GM21576 (cell line): ENCODE results near the gene MYO16.
A peak's percentile ranks its signal among the peaks of the same experiment; 100 is the strongest.
"Not testable (repeated sequence)": the region's sequence is repeated elsewhere in the genome, so short reads cannot be mapped to it uniquely, and the experiment has no call there.

Source experiments
- ATAC-seq: cut with Tn5 transposase; IDR thresholded peaks from one replicate; pipeline ENCODE4 v1.9.1; 2021; ENCODE audit warnings: mild to moderate bottlenecking, moderate library complexity; ENCODE audit not compliant: unreplicated experiment

MYO16 gene

GRCh38 chr13:109033090-109033489 lies 403.7 kb downstream of the MYO16 start:
- no peak for ATAC-seq

DNA sequence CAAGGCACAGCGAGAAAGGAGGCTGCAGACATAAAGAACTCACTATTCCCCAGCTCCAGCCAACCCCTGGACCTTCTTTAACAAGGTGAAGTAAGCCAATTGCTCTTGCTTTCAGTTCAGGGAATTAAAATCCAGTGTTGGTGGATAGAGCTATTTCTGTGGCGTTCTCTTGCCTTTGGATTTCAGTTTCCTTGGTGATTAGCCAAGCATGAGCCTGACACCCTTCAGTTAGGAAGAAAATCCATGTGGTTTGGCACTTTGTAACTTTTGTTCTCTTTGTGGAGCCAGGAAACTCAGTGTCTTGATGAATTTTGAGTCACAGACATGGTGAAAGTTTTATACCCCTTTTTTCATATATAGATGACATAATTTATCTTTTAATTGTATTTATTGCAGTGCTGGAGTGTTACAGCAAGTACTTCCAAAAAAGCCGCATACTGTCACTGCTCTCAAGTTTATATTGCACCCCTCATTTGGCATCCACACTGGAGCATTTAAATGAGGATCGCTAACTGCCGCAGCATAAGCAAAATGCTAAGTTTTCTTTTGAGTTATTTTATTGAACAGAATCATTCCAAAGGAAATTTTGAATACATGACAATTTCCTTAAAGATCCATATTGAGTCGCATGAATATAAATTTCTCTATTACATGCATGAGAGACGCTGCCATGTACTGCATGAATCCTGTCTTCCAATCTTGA lies 406.8 kb downstream of the MYO16 start:
- no peak for ATAC-seq

DNA sequence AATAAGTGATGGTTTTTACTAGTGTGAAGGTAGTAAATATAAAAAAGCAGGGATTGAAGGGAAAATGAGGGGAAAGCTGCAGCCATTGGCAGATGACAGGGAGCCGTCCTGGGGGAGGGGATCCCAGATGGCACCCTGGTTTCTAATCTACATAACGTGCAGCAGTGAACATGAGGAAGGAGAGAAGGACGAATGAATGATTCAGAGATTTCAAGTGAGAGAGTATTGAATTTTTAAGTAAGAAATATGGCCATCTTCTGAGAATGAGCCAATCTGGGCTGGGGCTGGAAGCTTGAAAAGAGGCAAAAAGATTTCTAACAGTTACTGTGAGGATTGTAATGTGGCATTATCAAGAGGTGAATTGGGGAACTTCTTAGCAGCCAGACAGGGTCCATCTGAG lies 414.2 kb downstream of the MYO16 start:
- no peak for ATAC-seq

- no peak for ATAC-seq
Observed at GRCh38 chr13:109055850-109056249, 426.4 kb downstream of the MYO16 start.

DNA sequence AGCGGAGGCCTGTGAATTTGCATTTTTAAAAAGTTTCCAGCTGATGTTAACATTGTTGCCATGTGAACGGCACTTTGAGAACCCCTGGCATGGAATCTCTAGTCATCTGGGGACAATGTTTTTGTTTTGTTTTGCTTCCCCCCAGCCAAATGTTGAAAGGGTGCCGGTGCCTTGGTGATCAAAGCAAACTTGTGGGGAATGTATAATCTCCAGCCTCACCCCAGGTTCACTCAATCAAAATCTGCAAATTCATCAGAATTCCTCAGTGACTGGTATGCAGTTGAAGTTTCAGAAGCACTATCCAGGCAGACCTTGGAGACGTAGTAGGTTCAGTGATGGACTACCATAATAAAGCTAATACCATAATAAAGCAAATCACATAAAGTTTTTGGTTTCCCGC lies 428.7 kb downstream of the MYO16 start:
- ATAC-seq: no peak

GRCh38 chr13:109072505-109072904 lies 443.1 kb downstream of the MYO16 start:
- ATAC-seq: no peak

- ATAC-seq: no peak
Observed at GRCh38 chr13:109074436-109074835, 445.0 kb downstream of the MYO16 start.

DNA sequence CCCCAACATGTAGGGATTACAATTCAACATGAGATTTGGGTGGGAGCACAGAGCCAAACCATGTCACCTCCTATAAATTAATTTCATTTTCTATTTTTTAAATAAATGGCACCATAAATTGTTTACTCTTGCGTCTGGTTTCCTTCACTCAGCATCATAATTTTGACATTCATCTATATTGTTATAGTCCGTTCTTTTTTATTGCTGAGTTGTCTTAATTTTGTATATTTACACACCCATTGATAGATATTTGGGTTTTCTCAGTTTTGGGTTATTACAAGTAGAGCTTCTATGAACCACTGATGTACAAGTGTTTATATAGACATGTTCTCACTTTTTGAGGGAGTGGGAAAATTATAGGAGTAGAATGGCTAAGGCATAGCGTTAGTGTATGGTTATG lies 445.4 kb downstream of the MYO16 start:
- ATAC-seq: no peak

DNA sequence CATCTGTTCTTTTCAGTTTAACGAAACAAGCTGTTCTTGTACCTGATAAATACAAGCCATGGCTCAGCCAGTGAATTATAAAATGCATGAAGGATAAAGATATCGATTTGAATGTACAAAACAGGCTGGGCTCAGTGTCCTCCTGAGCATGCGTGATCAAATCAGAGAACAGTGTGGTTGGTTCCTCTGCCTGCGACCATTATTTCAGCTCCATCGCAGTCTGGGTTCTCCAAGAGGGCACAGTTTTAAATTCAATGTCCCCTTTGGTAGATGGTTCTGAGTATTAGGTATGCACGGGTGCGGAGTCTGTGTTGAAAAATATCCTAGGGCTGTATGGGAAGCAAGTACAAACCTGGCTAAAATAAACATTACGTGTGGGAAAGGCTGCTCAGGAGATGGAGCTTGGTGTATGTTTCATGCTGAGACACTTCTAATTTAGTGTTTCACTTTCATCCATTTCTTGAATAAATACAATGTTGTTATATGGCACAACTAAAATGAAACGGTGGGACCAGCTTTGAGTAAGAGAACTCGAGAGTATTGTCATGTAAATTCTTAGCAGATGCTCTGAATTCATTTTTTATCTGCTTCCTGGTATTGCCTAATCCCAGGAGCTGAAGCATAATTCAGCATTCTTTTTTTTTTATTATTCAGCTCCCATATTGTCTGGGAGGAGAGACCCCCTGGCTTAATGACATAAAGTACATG lies 458.7 kb downstream of the MYO16 start:
- no peak for ATAC-seq

GRCh38 chr13:109088624-109088917 lies 459.2 kb downstream of the MYO16 start:
- ATAC-seq: no peak

GRCh38 chr13:109090796-109091195 lies 461.4 kb downstream of the MYO16 start:
- no peak for ATAC-seq

DNA sequence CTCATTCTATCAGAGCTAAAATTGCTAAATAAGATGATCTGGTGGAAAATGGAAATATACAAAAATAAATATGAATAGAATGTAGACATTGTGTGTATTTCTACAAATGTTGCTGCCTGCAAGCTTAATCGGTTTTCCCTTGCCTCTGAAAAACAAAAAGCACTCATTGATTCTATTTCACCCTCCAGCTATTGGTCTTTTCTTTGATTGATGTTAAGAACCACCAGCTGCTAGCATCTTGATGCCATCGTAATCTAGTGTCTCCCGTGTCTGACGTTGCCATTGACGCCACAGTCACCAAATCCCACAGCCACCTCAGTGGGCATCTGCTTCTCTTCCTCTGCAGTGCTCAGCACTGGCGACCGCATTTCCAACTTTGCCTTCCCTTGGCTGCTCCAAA lies 461.8 kb downstream of the MYO16 start:
- no peak for ATAC-seq

GRCh38 chr13:109092186-109092585 lies 462.8 kb downstream of the MYO16 start:
- ATAC-seq: not testable (repeated sequence)

DNA sequence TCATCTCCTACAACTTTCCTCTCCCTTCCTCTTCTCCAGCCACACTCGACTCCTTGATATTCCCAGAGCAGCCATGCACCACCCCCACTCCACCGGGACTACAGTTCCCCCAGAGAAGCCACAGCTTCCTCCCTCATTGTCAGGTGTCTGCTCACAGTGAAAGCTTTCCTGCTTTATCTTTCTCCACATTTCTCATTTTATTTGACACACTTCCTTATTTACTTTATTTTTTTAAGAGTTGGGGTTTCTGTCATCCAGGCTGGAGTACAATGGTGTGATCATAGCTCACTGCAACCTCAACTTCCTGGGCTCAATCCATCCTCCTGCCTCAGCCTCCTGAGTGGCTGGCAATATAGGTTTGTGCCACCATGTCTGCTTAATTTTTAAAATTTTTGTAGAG lies 464.6 kb downstream of the MYO16 start:
- no peak for ATAC-seq

DNA sequence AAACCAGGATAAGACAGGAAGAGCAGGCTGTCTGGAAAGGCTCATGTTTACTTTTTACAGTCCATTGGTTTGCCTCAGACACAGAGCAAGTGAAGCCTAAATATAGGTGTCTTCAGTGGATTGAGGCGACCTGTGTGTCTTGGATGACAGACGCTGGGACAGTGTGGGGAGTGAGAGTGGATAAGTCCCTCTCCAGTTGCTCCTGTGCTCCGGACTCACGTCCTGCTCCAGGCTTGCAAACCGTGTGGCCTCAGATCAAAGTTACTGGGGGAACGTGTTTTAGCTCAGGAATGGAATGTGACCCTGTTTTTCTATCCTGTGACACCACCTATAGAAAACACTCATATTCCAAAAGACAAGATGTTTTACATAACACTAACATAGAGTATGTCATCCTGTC lies 465.7 kb downstream of the MYO16 start:
- ATAC-seq: no peak

DNA sequence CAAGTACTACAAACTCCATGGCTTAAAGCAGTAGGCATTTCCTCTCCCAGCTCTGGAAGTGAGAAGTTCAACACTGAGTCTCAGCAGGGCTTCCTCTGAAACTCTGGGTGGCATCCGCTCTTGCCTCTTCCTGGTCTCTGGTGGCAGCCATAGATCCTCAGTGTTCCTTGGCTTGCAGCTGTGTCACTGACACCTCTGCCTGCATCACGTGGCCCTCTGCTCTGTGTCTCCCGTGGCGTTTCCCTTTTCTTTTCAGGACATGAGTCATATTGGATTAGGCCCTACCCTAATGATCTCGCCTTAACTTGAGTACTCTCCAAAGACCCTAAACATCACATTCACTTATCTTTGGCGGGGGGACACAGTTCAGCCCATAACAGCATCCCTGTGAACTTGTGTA lies 466.7 kb downstream of the MYO16 start:
- ATAC-seq: no peak

DNA sequence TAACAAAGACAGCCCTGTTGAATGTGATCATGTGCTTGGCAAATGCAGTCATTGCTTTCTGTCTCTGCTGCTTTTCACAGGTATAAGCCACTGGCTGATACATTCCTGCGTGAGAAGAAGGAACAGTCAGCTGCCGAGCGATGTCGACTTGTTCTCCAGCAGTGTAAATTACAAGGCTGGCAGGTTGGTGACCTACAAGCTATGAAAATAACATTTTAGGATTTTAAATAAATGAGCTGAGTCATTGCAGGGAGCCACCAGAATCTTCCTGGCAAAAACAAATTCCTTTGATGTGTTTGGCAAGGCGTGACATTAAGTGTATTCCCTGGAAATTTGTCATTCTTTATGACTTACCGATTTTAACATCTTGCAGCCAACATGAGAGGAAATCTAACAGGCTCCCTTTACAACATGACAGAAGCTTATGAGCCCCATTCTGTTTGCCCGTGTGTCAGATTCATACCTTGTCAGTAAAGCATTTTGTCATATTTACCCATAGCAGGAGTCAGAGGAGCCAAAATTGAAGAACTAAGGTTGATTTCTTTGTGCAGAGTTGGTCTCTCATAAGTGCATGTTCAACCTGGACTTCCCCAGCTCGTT lies 471.4 kb downstream of the MYO16 start:
- ATAC-seq: no peak

DNA sequence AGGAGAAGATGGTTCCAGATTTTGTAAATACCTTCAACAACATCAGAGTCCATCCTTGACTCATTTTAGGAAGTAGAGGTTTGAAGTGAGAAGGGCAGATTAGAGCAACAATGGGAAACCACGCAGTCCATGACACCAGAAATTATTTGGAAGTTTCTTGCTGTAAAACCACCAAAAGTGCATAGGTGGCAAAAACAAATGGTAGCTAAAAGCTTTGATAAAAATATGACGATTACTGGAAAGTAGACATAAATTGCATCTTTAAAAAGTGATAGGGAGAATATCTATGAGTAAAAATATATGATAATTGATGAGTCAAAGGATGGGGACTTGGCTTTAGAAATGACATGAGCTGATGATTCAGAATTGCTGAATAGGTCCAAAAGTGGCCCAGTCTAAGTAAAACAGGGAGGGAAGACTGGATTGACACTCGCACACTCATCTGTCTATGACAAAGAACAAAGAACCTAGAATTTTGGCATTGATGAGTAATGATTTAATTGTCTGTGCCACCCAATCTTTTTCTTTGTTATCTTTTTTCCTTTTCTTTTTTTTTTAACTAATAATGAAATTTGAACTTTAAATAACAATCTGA lies 472.2 kb downstream of the MYO16 start:
- no peak for ATAC-seq

- ATAC-seq: no peak
Observed at GRCh38 chr13:109105899-109106298, 476.5 kb downstream of the MYO16 start.

DNA sequence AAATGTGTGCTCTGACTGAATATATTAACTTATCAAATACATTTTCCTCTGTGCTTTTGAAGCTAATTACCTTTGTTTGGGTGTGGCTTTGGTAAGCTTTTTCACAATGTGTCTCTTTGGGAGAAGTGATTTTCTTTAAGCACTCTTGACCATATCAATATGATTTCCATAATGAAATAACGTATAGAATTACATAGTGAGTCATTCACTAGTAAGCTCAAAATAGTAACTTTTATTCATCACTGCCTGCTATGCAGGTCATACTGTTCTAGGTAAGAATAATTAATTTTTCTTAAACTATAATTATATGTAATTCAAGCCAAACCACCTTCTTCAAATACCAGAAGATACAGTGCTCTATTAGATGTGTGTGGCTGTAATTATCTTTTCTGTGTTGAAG lies 480.7 kb downstream of the MYO16 start:
- no peak for ATAC-seq

DNA sequence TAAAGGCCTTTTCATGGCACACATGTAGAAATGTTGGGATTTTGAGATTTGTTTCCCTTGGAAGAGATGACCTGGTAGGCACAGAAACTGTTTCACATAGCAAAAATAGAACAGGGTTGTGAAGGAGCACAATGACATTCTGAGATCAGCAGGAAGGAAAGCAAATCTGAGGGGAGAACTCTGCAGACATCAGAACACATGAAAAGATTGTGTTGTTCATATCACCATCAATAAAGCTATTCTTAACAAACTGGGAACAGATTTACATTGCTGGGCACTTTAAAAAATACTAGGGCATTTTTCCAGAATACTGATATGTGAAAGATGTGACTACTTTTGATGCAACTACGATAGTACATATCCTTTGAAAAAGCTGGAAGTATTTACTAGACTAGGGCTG lies 481.7 kb downstream of the MYO16 start:
- no peak for ATAC-seq

DNA sequence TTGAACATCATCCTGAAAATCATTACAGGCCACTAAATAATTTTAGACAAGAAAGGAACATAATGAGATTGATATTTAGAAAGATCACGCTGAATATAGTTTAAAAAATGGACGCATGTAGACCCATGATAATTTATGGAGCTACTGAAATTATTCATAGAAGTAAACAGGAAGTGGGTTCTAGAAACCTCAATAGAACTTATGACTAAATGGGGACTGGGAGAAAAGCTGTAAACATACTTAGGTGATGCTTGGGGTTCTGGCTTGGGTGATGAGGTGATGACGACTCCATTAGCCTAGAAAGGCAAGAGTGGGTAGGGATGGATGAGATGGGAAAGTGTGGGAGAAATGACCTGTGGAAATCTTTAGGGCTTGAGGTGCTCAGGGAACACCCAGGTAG lies 484.0 kb downstream of the MYO16 start:
- ATAC-seq: peak; percentile 76
